Measurements from ENCODE around the gene URM1.

URM1 gene

DNA sequence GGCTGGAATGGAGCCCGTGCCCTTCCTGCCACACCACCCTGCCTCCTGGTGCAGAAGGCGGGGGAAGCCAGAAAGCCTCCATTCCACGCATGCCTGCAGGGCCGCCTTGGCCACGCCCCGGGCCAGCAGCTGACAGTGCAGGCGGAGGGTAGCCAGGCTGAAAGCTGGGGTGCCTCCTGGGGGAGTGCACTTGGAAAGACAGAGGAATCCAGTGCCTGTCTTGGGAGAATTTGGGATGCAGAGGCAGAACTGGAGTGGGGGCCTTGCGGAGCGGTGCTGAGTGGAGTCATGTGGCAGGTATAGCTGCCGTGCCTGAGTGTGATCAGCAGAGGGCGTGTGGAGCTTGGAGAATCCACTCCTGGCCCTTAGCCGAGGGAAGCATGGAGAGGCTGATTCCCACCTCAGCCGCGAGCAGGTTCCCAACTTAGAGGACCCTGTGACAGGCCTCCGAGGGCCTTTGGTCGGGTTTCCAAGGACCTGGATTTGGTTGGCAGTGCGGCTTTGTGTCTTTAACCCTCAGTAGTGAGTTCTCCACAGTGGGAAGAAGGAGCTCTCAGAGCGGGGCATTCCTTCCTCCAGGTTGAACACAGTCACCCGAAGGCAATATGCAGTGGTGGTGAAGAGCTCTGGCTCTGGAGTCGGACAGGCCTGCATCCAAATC, 9.1 kb upstream of the URM1 start:
- Mint-ChIP-seq H3K4me1 (ENCODE audit: low read depth) (peaks cover 22% of the 10 kb centered on the region), H3K27ac (peak overlapping the region; percentile 94), H3K4me3 (peak overlapping the region; percentile 100), H3K36me3 (ENCODE audit: low read depth) (peaks cover 36% of the 10 kb centered on the region), H3K9me3 (no peaks in the 10 kb centered on the region), H3K27me3 (no peaks in the 10 kb centered on the region)
- intact Hi-C loops (cut with micrococcal nuclease), result loop anchor here (1.0 kb wide), 1 partner anchor 50 kb away; no protein-coding TSS in a partner anchor

DNA sequence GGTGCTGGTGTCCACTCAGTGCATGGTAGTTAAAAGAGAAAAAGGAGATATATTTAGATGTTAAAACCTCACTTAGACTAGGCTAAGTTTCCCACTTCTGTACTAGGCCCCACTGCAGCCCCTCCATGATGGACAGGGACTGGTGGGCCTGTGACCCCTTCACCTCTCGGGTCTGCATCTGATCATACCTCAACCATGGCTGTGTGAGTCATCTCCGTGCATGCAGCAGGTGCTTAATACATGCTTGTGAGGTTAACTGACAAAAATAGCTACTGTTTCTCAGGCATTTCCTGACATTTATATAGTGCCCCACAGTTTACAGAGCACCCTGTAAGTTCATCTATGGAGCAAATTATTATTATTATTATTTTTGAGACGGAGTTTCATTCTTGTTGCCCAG, 8.4 kb upstream of the URM1 start:
- peaks cover 22% of the 10 kb centered on the region for H3K4me1 Mint-ChIP-seq (ENCODE audit: low read depth)
- no peak overlapping the region for H3K27ac Mint-ChIP-seq
- no peaks in the 10 kb centered on the region for H3K9me3 Mint-ChIP-seq
- no peaks in the 10 kb centered on the region for H3K27me3 Mint-ChIP-seq
- H3K36me3 Mint-ChIP-seq (ENCODE audit: low read depth), result peaks cover 30% of the 10 kb centered on the region
- no peak overlapping the region for H3K4me3 Mint-ChIP-seq
- intact Hi-C loops (cut with micrococcal nuclease), result loop anchor here (1.0 kb wide), 1 partner anchor 50 kb away; no protein-coding TSS in a partner anchor

DNA sequence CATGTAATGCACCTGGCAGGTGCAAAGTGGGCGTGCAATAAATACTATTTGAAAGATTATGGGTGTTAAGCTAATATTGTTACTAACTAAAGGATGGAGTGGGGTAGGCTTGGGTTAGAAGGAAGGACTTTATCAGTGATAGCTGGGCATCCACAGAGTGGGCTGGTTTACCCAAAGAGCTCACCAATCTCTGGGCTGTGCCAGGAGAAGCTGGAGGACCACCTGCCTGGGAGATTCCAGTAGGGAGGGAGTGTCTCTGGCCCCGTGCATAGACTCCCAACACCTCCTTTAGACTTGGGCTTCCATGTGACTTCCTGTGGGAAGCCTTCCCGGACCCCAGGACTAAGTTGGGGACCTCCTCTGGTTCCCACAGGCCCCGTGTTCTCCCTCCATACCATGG, 5.6 kb upstream of the URM1 start:
- Mint-ChIP-seq H3K36me3 (ENCODE audit: low read depth) (peaks cover 9% of the 10 kb centered on the region), H3K9me3 (no peaks in the 10 kb centered on the region), H3K27me3 (no peaks in the 10 kb centered on the region), H3K27ac (peak overlapping the region; percentile 75), H3K4me3 (no peak overlapping the region), H3K4me1 (ENCODE audit: low read depth) (peaks cover 30% of the 10 kb centered on the region)
- intact Hi-C loops (cut with micrococcal nuclease), result no loop called here

DNA sequence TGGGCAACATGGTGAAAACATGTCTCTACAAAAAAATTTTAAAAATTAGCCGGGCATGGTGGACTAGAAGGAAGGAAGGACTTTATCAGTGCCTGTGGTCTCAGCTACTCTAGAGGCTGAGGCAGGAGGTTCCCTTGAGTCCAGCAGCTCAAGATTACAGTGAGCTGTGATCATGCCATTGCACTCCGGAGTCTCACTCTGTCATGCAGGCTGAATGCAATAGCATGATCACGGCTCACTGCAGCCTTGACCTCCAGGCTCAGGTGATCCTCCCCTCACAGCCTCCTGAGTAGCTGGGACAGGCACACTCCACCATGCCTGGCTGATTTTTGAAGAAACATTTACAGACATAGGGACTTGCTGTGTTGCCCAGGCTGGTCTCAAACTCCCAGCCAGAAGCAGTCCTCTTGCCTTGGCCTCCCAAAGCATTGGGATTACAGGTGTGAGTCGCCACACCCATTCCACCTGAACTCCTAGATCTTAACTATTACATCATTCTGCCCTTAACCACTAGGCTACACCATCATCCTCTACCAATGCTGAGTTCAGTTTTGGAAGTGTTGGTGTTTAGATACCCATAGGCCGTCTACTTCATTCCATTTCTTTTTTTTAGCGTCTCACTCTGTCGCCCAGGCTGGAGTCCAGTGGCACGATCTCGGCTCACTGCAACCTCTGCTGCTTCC, 2.0 kb upstream of the URM1 start:
- Mint-ChIP-seq H3K36me3 (ENCODE audit: low read depth) (peaks cover 32% of the 10 kb centered on the region), H3K4me1 (ENCODE audit: low read depth) (peaks cover 43% of the 10 kb centered on the region), H3K9me3 (no peaks in the 10 kb centered on the region), H3K27ac (peak overlapping the region; percentile 37), H3K4me3 (no peak overlapping the region), H3K27me3 (no peaks in the 10 kb centered on the region)
- intact Hi-C loops (cut with micrococcal nuclease), result no loop called here

DNA sequence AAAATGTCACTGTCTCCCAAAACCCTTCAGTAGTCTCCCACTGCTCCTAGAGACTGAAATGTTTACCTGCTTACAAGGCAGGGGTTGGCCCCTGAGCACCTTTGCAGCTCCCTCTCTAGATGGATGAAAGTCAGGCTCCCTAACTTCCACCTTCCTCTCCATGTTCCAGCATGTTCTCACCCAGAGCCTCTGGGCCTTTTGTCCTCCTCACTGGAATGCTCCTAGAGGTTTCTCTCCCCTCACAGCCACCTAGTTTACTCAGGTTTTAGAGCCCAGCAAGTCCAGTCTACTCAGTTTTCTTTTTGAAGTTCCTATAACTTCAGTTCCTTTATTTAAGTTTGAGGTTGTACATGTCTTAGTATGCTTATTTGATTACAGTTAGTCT, 815 bp upstream of the URM1 start:
- Mint-ChIP-seq H3K9me3 (no peaks in the 10 kb centered on the region), H3K27me3 (no peaks in the 10 kb centered on the region), H3K4me1 (ENCODE audit: low read depth) (peaks cover 42% of the 10 kb centered on the region), H3K27ac (peak overlapping the region; percentile 92), H3K36me3 (ENCODE audit: low read depth) (peaks cover 41% of the 10 kb centered on the region), H3K4me3 (peak overlapping the region; percentile 92)
- intact Hi-C loops (cut with micrococcal nuclease), result loop anchor here (10.0 kb wide), 1 partner anchor 184 kb away; the partner anchor contains the start of gene SPTAN1

DNA sequence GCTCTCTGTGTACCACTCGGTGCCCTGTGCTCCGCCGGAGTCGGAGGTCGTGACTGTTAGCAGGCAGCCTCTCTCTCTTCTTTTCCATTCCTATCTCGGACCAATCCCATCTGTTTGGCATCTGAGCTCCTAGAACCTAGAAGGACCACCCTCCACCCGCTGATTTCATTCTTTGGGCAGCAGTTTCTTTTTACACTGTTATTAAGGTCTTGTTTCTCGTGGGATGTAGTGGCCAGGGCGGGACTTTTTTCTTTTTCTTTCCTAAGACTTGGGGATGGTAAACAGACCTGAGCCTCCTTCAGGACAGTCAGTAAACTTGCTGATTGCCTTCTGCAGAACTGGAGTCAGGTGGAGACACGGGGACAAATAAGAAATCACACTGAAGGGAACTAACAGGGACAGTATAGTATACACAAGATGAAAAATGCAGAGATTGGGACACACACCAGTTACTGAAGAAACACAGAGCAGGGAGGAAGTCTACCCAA, 500 bp downstream of the URM1 start:
- Mint-ChIP-seq H3K4me3 (peak overlapping the region; percentile 92), H3K27me3 (no peaks in the 10 kb centered on the region), H3K36me3 (ENCODE audit: low read depth) (peaks cover 49% of the 10 kb centered on the region), H3K9me3 (no peaks in the 10 kb centered on the region), H3K4me1 (ENCODE audit: low read depth) (peaks cover 40% of the 10 kb centered on the region), H3K27ac (peak overlapping the region; percentile 92)
- intact Hi-C loops (cut with micrococcal nuclease), result loop anchor here (1.0 to 10.0 kb wide), 2 partner anchors 49 to 183 kb away; partner anchors contain the start of genes COQ4, SPTAN1 and TRUB2

DNA sequence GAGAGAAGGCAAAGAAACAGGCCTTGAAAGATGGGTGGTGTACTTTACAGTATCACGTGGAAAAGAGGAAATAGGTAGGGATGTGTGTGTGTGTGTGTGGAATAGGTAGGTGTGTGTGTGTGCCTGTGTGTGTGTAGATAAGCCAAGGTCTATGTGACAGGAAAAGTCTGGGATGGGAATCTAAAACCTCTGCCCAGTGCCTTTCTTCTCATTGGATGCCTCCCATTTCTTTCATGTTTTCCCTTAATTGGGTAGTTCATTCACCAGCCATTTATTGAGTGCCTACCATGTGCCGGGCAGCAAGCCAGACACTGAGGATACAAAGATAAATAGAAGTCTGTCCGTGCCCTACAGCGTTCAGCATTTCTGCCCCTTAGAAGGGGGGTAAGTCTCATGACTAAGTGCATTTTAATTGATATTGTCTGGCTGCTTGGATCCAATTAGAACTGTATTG, 1.0 kb downstream of the URM1 start:
- intact Hi-C loops (cut with micrococcal nuclease), result loop anchor here (10.0 kb wide), 1 partner anchor 183 kb away; the partner anchor contains the start of gene SPTAN1
- Mint-ChIP-seq H3K4me1 (ENCODE audit: low read depth) (peaks cover 40% of the 10 kb centered on the region), H3K4me3 (peak overlapping the region; percentile 92), H3K27me3 (no peaks in the 10 kb centered on the region), H3K9me3 (no peaks in the 10 kb centered on the region), H3K27ac (peak overlapping the region; percentile 92), H3K36me3 (ENCODE audit: low read depth) (peaks cover 49% of the 10 kb centered on the region)

DNA sequence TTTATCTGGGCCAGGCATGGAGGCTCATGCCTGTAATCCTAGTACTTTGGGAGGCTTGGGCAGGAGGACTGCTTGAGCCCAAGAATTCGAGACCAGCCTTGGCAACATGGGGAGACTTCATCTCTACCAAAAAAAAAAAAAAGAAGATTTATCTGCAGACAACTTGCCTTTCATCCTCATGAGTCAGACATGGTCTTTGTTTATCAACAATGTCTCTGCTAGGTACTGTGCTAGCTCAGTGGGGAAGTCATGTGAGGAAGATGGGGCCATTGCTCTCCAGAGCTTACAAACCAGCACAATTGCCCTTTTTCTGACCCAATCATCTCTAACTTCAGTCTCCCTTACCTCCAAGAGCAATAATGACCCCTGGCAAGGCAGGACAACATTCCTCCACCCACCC, 1.6 kb downstream of the URM1 start:
- Mint-ChIP-seq H3K4me3 (no peak overlapping the region), H3K27ac (peak overlapping the region; percentile 92), H3K4me1 (ENCODE audit: low read depth) (peaks cover 40% of the 10 kb centered on the region), H3K9me3 (no peaks in the 10 kb centered on the region), H3K27me3 (no peaks in the 10 kb centered on the region), H3K36me3 (ENCODE audit: low read depth) (peaks cover 51% of the 10 kb centered on the region)
- intact Hi-C loops (cut with micrococcal nuclease), result loop anchor here (10.0 kb wide), 1 partner anchor 182 kb away; the partner anchor contains the start of gene SPTAN1

DNA sequence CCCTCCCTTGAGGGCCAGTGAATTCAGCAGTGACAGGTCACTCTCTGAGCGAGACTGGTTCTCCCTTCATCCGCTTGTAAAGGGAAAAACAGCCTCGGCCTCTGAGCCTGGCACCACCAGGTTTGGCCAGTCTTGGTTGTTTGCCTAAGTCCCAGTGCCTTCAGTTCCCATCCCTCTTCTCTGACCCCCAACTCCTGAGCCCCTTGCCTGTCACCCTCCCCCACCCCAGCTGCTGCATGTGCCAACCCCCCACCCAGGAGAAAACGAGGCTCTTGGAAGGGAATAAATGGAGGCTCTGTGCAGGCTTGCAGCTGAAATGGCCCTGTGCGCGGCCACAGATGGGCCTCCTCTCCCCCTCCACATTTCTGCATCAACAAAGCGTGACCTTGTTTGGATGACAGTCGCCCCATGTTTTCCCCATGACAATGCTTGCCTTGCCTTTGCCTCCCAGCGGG, 3.1 kb downstream of the URM1 start:
- no peaks in the 10 kb centered on the region for H3K27me3 Mint-ChIP-seq
- intact Hi-C loops (cut with micrococcal nuclease), result loop anchor here (10.0 kb wide), 1 partner anchor 181 kb away; the partner anchor contains the start of gene SPTAN1
- no peaks in the 10 kb centered on the region for H3K9me3 Mint-ChIP-seq
- no peak overlapping the region for H3K4me3 Mint-ChIP-seq
- peaks cover 66% of the 10 kb centered on the region for H3K36me3 Mint-ChIP-seq (ENCODE audit: low read depth)
- peaks cover 40% of the 10 kb centered on the region for H3K4me1 Mint-ChIP-seq (ENCODE audit: low read depth)
- H3K27ac Mint-ChIP-seq, result no peak overlapping the region

DNA sequence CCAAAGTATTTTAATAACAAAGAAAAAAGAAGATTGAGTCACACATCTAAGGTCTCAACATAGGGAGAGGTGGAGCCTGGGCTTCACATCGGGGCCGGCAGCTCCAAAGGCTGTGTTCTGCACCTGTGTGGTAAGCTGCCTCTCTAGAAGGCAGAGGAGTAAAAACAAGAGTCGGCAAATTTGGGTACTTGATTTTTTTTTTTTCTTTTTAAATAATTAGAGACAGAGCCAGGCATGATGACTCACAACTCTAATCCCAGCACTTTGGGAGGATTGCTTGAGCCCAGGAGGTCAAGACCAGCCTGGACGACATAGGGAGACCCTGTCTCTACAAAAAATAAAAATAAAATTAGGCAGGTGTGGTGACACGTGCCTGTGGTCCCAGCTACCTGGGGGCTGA, 4.7 kb downstream of the URM1 start:
- no peak overlapping the region for H3K4me3 Mint-ChIP-seq
- H3K36me3 Mint-ChIP-seq (ENCODE audit: low read depth), result peaks cover 79% of the 10 kb centered on the region
- H3K27me3 Mint-ChIP-seq, result no peaks in the 10 kb centered on the region

DNA sequence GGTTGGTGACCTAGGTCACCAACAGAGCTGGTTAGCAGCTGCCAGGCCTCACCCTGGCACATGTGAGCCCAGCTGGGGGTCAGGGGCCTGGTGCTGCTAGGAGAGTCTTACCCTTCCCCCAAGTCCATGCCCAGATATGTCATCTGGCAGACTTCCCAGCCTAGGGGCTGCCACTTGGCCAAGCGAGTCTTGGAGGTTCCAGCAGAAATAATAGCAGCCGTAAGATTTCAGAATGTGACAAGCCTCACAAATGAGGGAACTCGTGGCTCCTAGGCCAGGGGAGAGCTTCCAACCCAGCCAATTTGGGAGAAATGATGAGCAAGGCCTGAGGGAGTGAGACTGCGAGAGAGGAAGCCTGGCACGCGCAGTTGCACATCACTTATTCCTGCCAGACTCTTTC, 11.1 kb downstream of the URM1 start:
- no peak overlapping the region for H3K27ac Mint-ChIP-seq

More for the DNA sequence above, 4.7 kb downstream of the URM1 start:
- H3K9me3 Mint-ChIP-seq, result no peaks in the 10 kb centered on the region
- intact Hi-C loops (cut with micrococcal nuclease), result loop anchor here (10.0 kb wide), 1 partner anchor 179 kb away; the partner anchor contains the start of gene SPTAN1
- peaks cover 29% of the 10 kb centered on the region for H3K4me1 Mint-ChIP-seq (ENCODE audit: low read depth)
- H3K27ac Mint-ChIP-seq, result no peak overlapping the region

DNA sequence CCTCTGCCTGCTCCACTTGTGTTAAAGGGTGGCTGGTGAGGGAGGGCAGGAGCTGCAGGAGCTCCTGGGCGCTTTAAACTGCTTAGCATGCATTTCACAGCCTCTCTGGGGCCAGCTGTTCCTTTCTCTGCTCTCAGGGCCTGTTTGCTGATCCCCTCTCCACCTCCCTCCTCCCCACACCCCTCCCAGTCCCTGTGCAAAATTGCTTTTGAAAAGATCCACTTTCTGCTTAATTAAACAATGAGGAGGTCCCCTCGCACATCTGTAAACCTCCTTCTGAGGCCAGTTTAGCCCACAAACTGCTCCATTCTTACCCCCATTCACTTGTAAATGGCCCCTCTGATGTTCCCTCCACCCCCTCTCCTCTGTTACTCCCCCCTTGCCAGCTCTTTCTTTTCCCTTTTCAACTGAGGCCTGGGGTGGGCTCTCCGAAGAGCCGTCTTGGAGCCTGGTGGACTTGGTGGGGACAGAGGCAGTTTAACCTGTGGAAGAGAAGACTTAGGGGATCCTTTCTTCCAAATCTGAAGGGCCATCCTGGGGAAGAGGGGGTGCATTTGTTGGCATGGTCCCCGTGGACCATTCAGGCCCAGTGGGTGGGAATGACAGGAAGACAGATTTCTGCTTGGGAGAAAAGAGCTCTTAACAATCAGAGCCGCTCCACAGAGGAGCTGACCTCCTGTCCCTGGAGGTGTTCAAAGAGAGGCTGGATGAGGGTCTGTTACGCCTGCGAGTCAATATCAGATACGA, 12.0 kb downstream of the URM1 start:
- H3K36me3 Mint-ChIP-seq (ENCODE audit: low read depth), result peaks cover 98% of the 10 kb centered on the region
- no peaks in the 10 kb centered on the region for H3K27me3 Mint-ChIP-seq
- no peak overlapping the region for H3K27ac Mint-ChIP-seq
- H3K4me3 Mint-ChIP-seq, result no peak overlapping the region
- H3K9me3 Mint-ChIP-seq, result no peaks in the 10 kb centered on the region
- intact Hi-C loops (cut with micrococcal nuclease), result no loop called here
- H3K4me1 Mint-ChIP-seq (ENCODE audit: low read depth), result no peaks in the 10 kb centered on the region

More for the DNA sequence above, 11.1 kb downstream of the URM1 start:
- Mint-ChIP-seq H3K36me3 (ENCODE audit: low read depth) (peaks cover 95% of the 10 kb centered on the region), H3K4me1 (ENCODE audit: low read depth) (no peaks in the 10 kb centered on the region), H3K9me3 (no peaks in the 10 kb centered on the region), H3K4me3 (no peak overlapping the region), H3K27me3 (no peaks in the 10 kb centered on the region)
- intact Hi-C loops (cut with micrococcal nuclease), result no loop called here

DNA sequence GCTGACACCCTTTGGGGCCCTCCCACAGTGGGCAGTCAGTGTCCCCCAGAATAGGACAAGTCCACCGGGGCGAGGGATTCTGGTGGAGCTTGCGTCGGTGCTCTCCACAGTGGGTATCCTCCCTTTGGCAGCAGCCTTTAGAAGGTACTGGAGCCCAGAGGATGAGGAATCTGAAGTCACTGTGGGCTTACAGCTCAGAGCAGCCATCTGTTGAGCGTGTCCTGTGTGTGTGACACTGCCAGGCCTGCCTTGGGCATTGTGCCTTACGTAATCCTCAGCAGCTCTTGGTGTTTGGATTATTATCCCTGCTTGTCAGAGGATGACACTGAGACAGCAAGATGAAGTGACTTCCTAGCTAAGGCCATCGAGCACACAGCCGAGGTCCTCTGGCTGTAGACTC, 12.6 kb downstream of the URM1 start:
- Mint-ChIP-seq H3K27ac (no peak overlapping the region), H3K4me1 (ENCODE audit: low read depth) (no peaks in the 10 kb centered on the region), H3K36me3 (ENCODE audit: low read depth) (peaks cover 98% of the 10 kb centered on the region), H3K9me3 (no peaks in the 10 kb centered on the region), H3K4me3 (no peak overlapping the region), H3K27me3 (no peaks in the 10 kb centered on the region)
- intact Hi-C loops (cut with micrococcal nuclease), result no loop called here

All from dendritic cell treated with granulocyte-macrophage colony-stimulating factor and Interleukin-4, amounts not matched to agents 40 ng/mL and 50 ng/mL, for 4 days (primary cell).